HCT116 (cell line): ENCODE measurements around the gene CAPN10. TPM values are rescaled to one million over a fixed set of nuclear protein-coding genes. Genes with fewer than 3 reads are reported as not detected.

Source experiments
- ATAC-seq: fragments of 200-7000 bp; cut with Tn5 transposase; 2 replicates; pipeline ENCODE4 v1.9.1; 2020; ENCODE audit warnings: mild to moderate bottlenecking, moderate library complexity
- BruUV-seq: library from RNA; stranded (reverse); fragments of 400-500 nt; replicated peaks from 2 replicates; lab custom pipeline; 2021; lab: Mats Ljungman, UMichigan
- CTCF ChIA-PET: fragments of 300-600 bp; sonication (Branson Sonifier 250); formaldehyde crosslinking; loops from one replicate; lab custom pipeline; 2021; ENCODE audit warnings: antibody characterized with exemption; lab: Charles Lee
- POLR2A ChIA-PET: fragments of 300-600, 350-600 bp; sonication (Branson Sonifier 250); formaldehyde crosslinking; loops from one replicate; lab custom pipeline; 2021; ENCODE audit warnings: antibody characterized with exemption; lab: Charles Lee
- RAD21 ChIA-PET, 2 experiments: fragments of 300-600 bp; sonication (Branson Sonifier 250); formaldehyde crosslinking; loops; one replicate each; lab custom pipeline; 2023; ENCODE audit warnings: low total read pairs in 2 of 2; ENCODE audit not compliant: uncharacterized antibody in 2 of 2, unreplicated experiment in 2 of 2, low non-redundant PET in 1 of 2; lab: Charles Lee
- DNase-seq: peaks from one replicate; pipeline ENCODE4 v3.0.0-alpha.2; 2010; ENCODE audit warnings: low read depth, low spot score
- H2AFZ ChIP-seq: fragments of 200-600 bp; shearing (Covaris generic), sonication (generic); 2 replicates; pipeline ENCODE4 v1.6.1; 2017; ENCODE audit warnings: low read depth, mixed run types, mixed read lengths, antibody characterized with exemption, low read length; ENCODE audit not compliant: poor library complexity, severe bottlenecking
- H3K27ac ChIP-seq: 2 replicates; pipeline ENCODE4 v1.5.1; 2012; ENCODE audit warnings: low read depth, low read length
- H3K27me3 ChIP-seq: fragments of 200-600 bp; sonication (generic); 2 replicates; pipeline ENCODE4 v1.6.1; 2016; ENCODE audit warnings: mixed run types, low read length, mixed read lengths; ENCODE audit not compliant: insufficient read depth
- H3K36me3 ChIP-seq, 2 experiments: fragments of 200-500 bp in 1 of 2; fragments of 200-600 bp in 1 of 2; sonication (Bioruptor generic) in 1 of 2; sonication (generic) in 1 of 2; 2 replicates each; pipeline versions ENCODE4 v1.5.1 to v1.6.1; 2014 to 2016; ENCODE audit warnings: low read length in 2 of 2, inconsistent platforms in 1 of 2, mixed read lengths in 1 of 2, mixed run types in 1 of 2; ENCODE audit not compliant: insufficient read depth in 2 of 2, control insufficient read depth in 1 of 2
- H3K4me1 ChIP-seq, 2 experiments: fragments of 200-600 bp in 1 of 2; sonication (generic) in 1 of 2; 2 replicates each; pipeline versions ENCODE4 v1.5.1 to v1.6.1; 2012 to 2017; ENCODE audit warnings: low read length in 2 of 2, inconsistent platforms in 1 of 2, mild to moderate bottlenecking in 1 of 2, mixed read lengths in 1 of 2, mixed run types in 1 of 2, moderate library complexity in 1 of 2; ENCODE audit not compliant: insufficient read depth in 2 of 2, control insufficient read depth in 1 of 2
- H3K4me2 ChIP-seq: fragments of 200-600 bp; sonication (generic); 2 replicates; pipeline ENCODE4 v1.6.1; 2017; ENCODE audit warnings: mixed run types, low read length, mixed read lengths
- H3K4me3 ChIP-seq, 2 experiments: fragments of 200-600 bp in 1 of 2; sonication (generic) in 1 of 2; replicated peaks in 1 of 2; 2 replicates each; pipeline ENCODE4 v1.5.1; 2011 to 2016; ENCODE audit warnings: low read length in 2 of 2, control low read depth in 1 of 2, low read depth in 1 of 2, mild to moderate bottlenecking in 1 of 2, mixed read lengths in 1 of 2, mixed run types in 1 of 2
- H3K79me2 ChIP-seq: fragments of 200-600 bp; sonication (generic); 2 replicates; pipeline ENCODE4 v1.6.1; 2017; ENCODE audit warnings: mild to moderate bottlenecking, mixed run types, low read length, moderate library complexity, mixed read lengths; ENCODE audit not compliant: insufficient read depth
- H3K9ac ChIP-seq: fragments of 200-600 bp; sonication (generic); 2 replicates; pipeline ENCODE4 v1.6.1; 2016; ENCODE audit warnings: low read length, mixed read lengths
- H3K9me2 ChIP-seq: fragments of 200-600 bp; sonication (generic), shearing (Covaris generic); 2 replicates; pipeline ENCODE4 v1.6.1; 2017; ENCODE audit warnings: mixed run types, mild to moderate bottlenecking, moderate library complexity; ENCODE audit not compliant: insufficient read depth
- H3K9me3 ChIP-seq, 2 experiments: fragments of 200-500 bp in 1 of 2; fragments of 200-600 bp in 1 of 2; sonication (Bioruptor generic) in 1 of 2; sonication (generic) in 1 of 2; 2 replicates each; pipeline ENCODE4 v1.6.1; 2014 to 2017; ENCODE audit warnings: low read length in 2 of 2, mixed read lengths in 2 of 2, inconsistent platforms in 1 of 2, low read depth in 1 of 2, mild to moderate bottlenecking in 1 of 2, mixed run types in 1 of 2, moderate library complexity in 1 of 2; ENCODE audit not compliant: control insufficient read depth in 1 of 2, insufficient read depth in 1 of 2
- H4K20me1 ChIP-seq: fragments of 200-600 bp; sonication (generic), shearing (Covaris generic); 2 replicates; pipeline ENCODE4 v1.6.1; 2017; ENCODE audit warnings: mixed run types, mild to moderate bottlenecking, moderate library complexity; ENCODE audit not compliant: insufficient read depth
- CBX3 ChIP-seq: IDR thresholded peaks from 2 replicates; pipeline ENCODE4 v1.6.1; 2012; ENCODE audit warnings: low read depth
- CEBPB ChIP-seq: IDR thresholded peaks from 2 replicates; pipeline ENCODE4 v1.6.1; 2012; ENCODE audit warnings: low read depth
- ELF1 ChIP-seq: IDR thresholded peaks from 2 replicates; pipeline ENCODE4 v1.6.1; 2012; ENCODE audit warnings: low read depth, borderline replicate concordance
- POLR2AphosphoS5 ChIP-seq: IDR thresholded peaks from 2 replicates; pipeline ENCODE4 v1.6.1; 2011; ENCODE audit warnings: mild to moderate bottlenecking, low read depth, low read length, moderate library complexity
- RAD21 ChIP-seq: IDR thresholded peaks from 2 replicates; pipeline ENCODE4 v1.6.1; 2012; ENCODE audit warnings: low read depth, mild to moderate bottlenecking
- SIN3A ChIP-seq: IDR thresholded peaks from 2 replicates; pipeline ENCODE4 v1.6.1; 2012; ENCODE audit warnings: low read depth
- TCF7L2 ChIP-seq: IDR thresholded peaks from 2 replicates; pipeline ENCODE4 v1.7.0; 2011; ENCODE audit warnings: borderline replicate concordance, inconsistent platforms; ENCODE audit not compliant: insufficient read depth, insufficient read length; ENCODE audit errors: extremely low read depth
- ZFX ChIP-seq: fragments of 450-650 bp; IDR thresholded peaks from 2 replicates; pipeline ENCODE4 v1.6.1; 2017
- ZNF274 ChIP-seq: fragments of 200-500 bp; sonication (Bioruptor generic); IDR thresholded peaks from 2 replicates; pipeline ENCODE4 v1.6.1; 2014; ENCODE audit warnings: mild to moderate bottlenecking, low read depth, low read length, inconsistent platforms
- intact Hi-C: fragments of 100-400 bp; cut with micrococcal nuclease; formaldehyde crosslinking; loops from 2 replicates; pipeline ENCODE4 v1.10.0; 2022
- total RNA-seq: library from RNA; stranded (reverse); gene quantifications from one replicate; pipeline ENCODE4 v1.2.1, GENCODE V29; 2021; ENCODE audit not compliant: unreplicated experiment
- TF ChIP-seq, protein P1 (sequence below): IDR thresholded peaks from 2 replicates; pipeline ENCODE4 v1.6.1; 2011; ENCODE audit warnings: mild to moderate bottlenecking, low read length, moderate library complexity; ENCODE audit not compliant: insufficient replicate concordance; ENCODE audit errors: extremely low read depth

The CAPN10 gene
- total RNA-seq, 1 experiment from 2014 or later, result 40.7 TPM

DNA sequence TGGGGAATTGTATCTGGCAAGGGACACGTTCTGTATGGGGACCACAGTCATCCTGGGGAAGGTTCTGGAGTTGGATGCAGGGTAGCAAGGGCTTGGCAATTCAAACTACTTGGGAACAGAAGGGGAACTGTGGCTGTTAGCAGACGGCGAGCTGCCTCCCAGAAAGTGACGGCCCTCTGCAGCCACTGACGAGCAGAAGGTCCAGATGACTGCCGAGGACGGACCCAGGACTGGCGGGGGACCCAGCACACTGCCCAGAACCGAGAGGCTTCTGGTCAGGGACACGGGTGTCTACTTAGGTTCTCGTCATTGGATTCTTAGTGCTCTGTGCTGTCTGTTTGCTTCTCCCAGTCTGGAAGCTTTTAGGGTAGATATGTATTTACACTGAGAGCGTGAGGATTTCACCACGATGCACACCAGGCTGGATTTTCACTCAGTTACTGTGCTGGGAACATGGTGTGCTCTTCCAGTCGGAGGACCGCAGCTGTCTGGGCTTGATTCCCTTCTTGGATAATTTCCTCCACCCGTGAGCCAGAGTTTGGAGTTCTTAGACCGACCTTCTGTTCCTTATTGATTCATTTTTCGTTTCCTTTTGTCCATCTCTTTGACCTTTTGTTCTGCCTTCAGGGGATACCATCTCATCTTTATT is 52.1 kb downstream of the CAPN10 start:
- intact Hi-C loops, result loop anchor here (1.0 kb wide), 1 partner anchor 32 kb away; no protein-coding TSS in a partner anchor
- ChIA-PET CTCF (no interaction called here), POLR2A (no interaction called here), RAD21 (no interaction called here)
- no peak overlapping the region for H2AFZ ChIP-seq
- no peaks in the 10 kb centered on the region for H3K9me2 ChIP-seq
- H3K4me1 ChIP-seq, result no peaks in the 10 kb centered on the region
- peaks cover 10% of the 10 kb centered on the region; the same call in 1 of the 2 replicates for H3K27me3 ChIP-seq
- H3K27ac ChIP-seq, result no peak overlapping the region
- no peak overlapping the region for H3K9ac ChIP-seq
- H4K20me1 ChIP-seq, result no peaks in the 10 kb centered on the region
- peaks cover 4 to 5% of the 10 kb centered on the region in 2 experiments; a peak in 2 of 4 replicates for H3K9me3 ChIP-seq
- DNase-seq, result no peak
- no TSS peak for BruUV-seq
- no peaks in the 10 kb centered on the region for H3K36me3 ChIP-seq
- no peak overlapping the region for H3K4me2 ChIP-seq
- no peak for ATAC-seq
- no peaks in the 10 kb centered on the region for H3K79me2 ChIP-seq
- no peak overlapping the region for H3K4me3 ChIP-seq
- TF ChIP-seq, protein P1, sequence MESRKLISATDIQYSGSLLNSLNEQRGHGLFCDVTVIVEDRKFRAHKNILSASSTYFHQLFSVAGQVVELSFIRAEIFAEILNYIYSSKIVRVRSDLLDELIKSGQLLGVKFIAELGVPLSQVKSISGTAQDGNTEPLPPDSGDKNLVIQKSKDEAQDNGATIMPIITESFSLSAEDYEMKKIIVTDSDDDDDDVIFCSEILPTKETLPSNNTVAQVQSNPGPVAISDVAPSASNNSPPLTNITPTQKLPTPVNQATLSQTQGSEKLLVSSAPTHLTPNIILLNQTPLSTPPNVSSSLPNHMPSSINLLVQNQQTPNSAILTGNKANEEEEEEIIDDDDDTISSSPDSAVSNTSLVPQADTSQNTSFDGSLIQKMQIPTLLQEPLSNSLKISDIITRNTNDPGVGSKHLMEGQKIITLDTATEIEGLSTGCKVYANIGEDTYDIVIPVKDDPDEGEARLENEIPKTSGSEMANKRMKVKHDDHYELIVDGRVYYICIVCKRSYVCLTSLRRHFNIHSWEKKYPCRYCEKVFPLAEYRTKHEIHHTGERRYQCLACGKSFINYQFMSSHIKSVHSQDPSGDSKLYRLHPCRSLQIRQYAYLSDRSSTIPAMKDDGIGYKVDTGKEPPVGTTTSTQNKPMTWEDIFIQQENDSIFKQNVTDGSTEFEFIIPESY, result no peak
- TF ChIP-seq ZNF274 (no peak), TCF7L2 (no peak), ZFX (no peak), RAD21 (no peak), CBX3 (no peak), CEBPB (no peak), ELF1 (no peak), SIN3A (no peak), POLR2AphosphoS5 (no peak)
